GM18507 (cell line): ENCODE results near the gene CDH11.

ENCODE experiments used
- DNase-seq: peaks from one replicate; pipeline ENCODE4 v3.0.0; 2011; ENCODE audit warnings: low read depth; ENCODE audit not compliant: insufficient read length; ENCODE audit errors: extremely low spot score
- FAIRE-seq: peaks from 2 replicates; lab custom pipeline; 2011; peaks lifted over from hg19 to GRCh38; lab: Jason Lieb, UNC

The CDH11 gene

GRCh38 chr16:64950731-64951130 lies 171.1 kb downstream of the CDH11 start:
- FAIRE-seq (no peak), DNase-seq (no peak)

GRCh38 chr16:64950262-64950661 lies 171.6 kb downstream of the CDH11 start:
- FAIRE-seq (no peak), DNase-seq (no peak)

- DNase-seq (no peak), FAIRE-seq (no peak)
Measured at GRCh38 chr16:64948056-64948455, 173.8 kb downstream of the CDH11 start.

DNA sequence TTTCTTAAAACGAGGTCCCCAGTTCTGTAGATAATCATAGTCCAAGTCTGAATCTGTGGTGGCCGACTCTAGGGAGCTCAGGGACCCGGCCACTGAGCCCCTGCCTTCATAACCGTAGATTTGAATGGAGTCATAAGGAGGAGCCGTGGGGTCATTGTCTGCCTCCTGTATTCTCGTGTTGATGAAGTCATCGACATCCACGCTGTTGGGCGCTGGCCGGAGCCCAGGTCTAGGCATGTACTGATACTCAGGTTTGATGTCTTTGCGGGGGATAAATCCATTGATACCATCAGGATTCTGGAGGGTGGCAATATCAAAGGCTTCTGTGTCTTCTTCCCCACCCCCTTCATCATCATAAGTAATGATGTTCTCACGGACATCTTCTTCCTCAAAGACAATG lies 174.2 kb downstream of the CDH11 start:
- DNase-seq = no peak
- no peak for FAIRE-seq

GRCh38 chr16:64933885-64934284 lies 188.0 kb downstream of the CDH11 start:
- DNase-seq (no peak), FAIRE-seq (no peak)

DNA sequence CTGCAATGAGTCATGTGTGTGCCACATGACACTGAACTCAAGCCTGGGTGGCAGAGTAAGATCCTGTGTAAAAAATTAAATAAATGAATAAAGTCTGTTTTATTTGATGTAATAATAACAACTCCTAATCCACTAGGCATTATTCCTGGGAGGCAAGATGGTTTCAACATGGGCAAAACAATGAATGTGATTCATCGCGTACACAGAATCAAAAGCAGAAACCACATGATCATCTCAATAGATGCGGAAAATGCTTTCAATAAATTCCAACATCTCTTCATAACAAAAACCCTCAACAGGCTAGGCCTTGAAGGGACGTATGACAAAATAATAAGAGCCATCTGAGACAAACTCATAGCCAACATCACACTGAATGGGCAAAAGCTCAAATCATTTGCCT lies 195.4 kb downstream of the CDH11 start:
- FAIRE-seq (no peak), DNase-seq (no peak)

- no peak for FAIRE-seq
- DNase-seq = no peak
Measured at GRCh38 chr16:64925166-64925565, 196.7 kb downstream of the CDH11 start.

- no peak for FAIRE-seq
Measured at GRCh38 chr16:64924086-64924485, 197.8 kb downstream of the CDH11 start.

DNA sequence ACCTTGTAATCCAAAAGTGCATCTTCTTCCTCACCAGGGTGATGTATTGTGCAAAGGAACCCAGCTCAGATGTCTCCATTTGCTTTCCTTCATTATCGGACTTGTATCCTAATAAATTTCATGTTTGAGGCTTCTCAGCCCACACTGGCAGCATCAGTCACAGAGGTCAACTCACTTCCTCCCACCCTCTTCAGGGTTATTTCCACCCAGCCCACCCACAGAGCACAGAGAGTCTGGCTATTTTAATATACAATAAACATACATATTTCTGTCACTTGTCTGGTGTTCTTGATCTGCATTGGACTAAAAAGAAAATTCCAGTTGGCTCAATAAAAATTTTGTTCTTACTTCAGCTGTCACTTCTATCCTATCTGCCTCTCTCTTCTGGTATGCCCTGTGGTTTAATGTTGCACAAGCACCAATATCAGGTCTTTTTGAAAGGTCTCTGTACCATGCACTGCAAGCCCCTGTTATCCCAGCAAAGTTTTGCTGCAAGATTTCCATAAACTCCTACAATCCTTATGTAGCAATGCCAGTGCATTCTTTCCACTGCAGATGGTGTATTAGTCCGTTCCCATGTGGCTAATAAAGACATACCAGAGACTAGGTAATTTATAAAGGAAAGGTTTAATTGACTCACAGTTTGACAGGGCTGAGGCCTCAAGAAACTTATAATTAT lies 201.8 kb downstream of the CDH11 start:
- no peak for FAIRE-seq

More at GRCh38 chr16:64924086-64924485, 197.8 kb downstream of the CDH11 start:
- DNase-seq = no peak

GRCh38 chr16:64919141-64919540 lies 202.7 kb downstream of the CDH11 start:
- FAIRE-seq (no peak), DNase-seq (no peak)

More for the DNA sequence above, 201.8 kb downstream of the CDH11 start:
- no peak for DNase-seq

GRCh38 chr16:64916051-64916450 lies 205.8 kb downstream of the CDH11 start:
- FAIRE-seq (no peak), DNase-seq (no peak)

- FAIRE-seq (no peak), DNase-seq (no peak)
Measured at GRCh38 chr16:64910356-64910755, 211.5 kb downstream of the CDH11 start.

DNA sequence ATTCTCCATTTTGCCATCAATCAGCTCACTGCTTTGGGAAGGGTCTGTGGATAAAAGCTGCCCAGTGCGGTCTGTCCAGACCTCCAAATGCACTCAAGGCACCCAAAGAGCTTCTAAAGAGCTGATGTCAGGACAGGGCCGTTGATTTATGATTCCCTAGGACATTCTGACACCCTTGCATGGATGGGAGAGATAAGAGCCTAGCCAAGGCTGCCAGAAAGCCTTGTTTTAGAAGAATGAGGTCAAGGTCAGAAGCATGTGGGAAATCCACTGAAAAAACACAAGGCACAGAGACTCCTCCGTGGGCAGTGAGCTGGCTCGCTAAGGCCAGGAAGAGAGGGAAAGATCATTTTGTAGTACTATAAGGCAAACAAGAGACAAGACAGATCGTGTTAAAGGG lies 214.0 kb downstream of the CDH11 start:
- DNase-seq (no peak), FAIRE-seq (no peak)

DNA sequence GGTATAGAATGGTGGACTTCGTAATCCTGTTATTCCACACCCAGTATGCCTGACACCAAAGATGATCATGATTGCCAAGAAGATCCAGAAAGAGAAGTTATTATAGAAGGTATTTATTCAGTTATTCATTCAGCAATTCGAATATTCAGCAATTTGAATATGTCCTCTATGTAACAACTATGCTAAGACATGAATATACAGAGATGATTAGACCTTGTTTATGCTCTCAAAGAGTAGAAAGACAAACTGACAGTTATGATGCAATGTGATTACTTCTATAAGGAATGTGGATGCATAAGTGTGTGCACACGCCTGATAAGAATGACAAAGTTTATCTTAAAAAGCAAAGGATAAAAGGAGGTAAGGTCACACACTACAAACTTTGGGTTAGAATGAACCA lies 218.1 kb downstream of the CDH11 start:
- FAIRE-seq (no peak), DNase-seq (no peak)

DNA sequence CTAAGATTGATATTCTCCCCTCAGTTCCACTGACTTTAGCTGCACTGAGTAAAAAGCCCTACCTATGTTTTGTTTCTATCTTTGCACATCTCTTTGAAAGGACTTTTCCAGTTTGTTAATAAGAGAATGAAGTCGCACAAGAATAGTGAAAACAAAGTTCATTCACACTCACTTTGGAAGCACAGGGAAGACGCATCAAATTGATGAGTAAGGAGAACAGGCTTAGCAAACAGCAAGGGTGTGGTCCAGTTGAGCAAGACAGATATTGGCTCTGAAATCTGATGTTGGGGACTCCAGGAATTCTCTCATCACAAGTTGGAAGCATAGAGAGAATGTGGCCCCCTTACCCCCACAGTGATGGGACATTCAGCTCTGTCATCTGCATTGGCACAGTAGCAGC lies 221.3 kb downstream of the CDH11 start:
- no peak for FAIRE-seq

GRCh38 chr16:64900019-64900418 lies 221.8 kb downstream of the CDH11 start:
- DNase-seq = no peak
- FAIRE-seq = no peak

More for the DNA sequence above, 221.3 kb downstream of the CDH11 start:
- no peak for DNase-seq

GRCh38 chr16:64898159-64898558 lies 223.7 kb downstream of the CDH11 start:
- FAIRE-seq (no peak), DNase-seq (no peak)
